Thoracic aorta (tissue), 2 donors: ENCODE results near the gene STRADB. TPM values are rescaled to one million over a fixed set of nuclear protein-coding genes. Genes with fewer than 3 reads are reported as not detected.
"Not testable (repeated sequence)": the region's sequence is repeated elsewhere in the genome, so short reads cannot be mapped to it uniquely, and the experiment has no call there.

Experiments
- ATAC-seq: fragments of 150-250 bp; one replicate; pipeline ENCODE4 v1.8.0; 2017; ENCODE audit warnings: low read depth; ENCODE audit not compliant: insufficient number of reproducible peaks, low FRiP score
- DNase-seq: peaks from one replicate; pipeline ENCODE4 v3.0.0-alpha.2; 2020; ENCODE audit warnings: low spot score
- H3K27ac ChIP-seq, 2 donors: fragments of 200-600 bp; sonication (generic); 1 replicate in 1 of 2; 2 replicates in 1 of 2; pipeline ENCODE4 v1.5.1; 2016; ENCODE audit warnings: mild to moderate bottlenecking in 2 of 2, moderate library complexity in 2 of 2
- H3K27me3 ChIP-seq: fragments of 200-600 bp; sonication (generic); replicated peaks from 2 replicates; pipeline ENCODE4 v1.6.0; 2016; ENCODE audit warnings: mild to moderate bottlenecking; ENCODE audit not compliant: insufficient read depth
- H3K36me3 ChIP-seq: fragments of 200-600 bp; sonication (generic); one replicate; pipeline ENCODE4 v1.5.1; 2016
- H3K4me1 ChIP-seq, 2 donors: fragments of 200-600 bp; sonication (generic); 1 replicate in 1 of 2; 2 replicates in 1 of 2; pipeline versions ENCODE4 v1.5.1 to v1.6.0; 2016; ENCODE audit warnings: low read depth in 2 of 2, mild to moderate bottlenecking in 1 of 2; ENCODE audit not compliant: control insufficient read depth in 1 of 2
- H3K4me3 ChIP-seq: fragments of 200-600 bp; sonication (generic); 2 replicates; pipeline ENCODE4 v1.5.1; 2016; ENCODE audit warnings: mild to moderate bottlenecking
- H3K9me3 ChIP-seq: fragments of 200-600 bp; sonication (generic); 2 replicates; pipeline ENCODE4 v1.5.1; 2016
- total RNA-seq, 2 donors: library from RNA; depleted of rRNA; stranded (reverse); fragments of >200 nt; gene quantifications; one replicate each; pipeline versions ENCODE4 v1.1.0 to v1.2.3, GENCODE V29; 2016
- TF ChIP-seq, protein P1 (sequence below): fragments of 200-600 bp; sonication (generic); IDR thresholded peaks from one replicate; pipeline ENCODE4 v1.5.1; 2019; ENCODE audit warnings: antibody characterized with exemption

The STRADB gene
- total RNA-seq, 2 donors from 2014 or later = 8.7 to 13.8 TPM

- peaks cover 0 to 12% of the 10 kb centered on the region in 2 donors for H3K4me1 ChIP-seq
- no peak for DNase-seq
- TF ChIP-seq, protein P1, sequence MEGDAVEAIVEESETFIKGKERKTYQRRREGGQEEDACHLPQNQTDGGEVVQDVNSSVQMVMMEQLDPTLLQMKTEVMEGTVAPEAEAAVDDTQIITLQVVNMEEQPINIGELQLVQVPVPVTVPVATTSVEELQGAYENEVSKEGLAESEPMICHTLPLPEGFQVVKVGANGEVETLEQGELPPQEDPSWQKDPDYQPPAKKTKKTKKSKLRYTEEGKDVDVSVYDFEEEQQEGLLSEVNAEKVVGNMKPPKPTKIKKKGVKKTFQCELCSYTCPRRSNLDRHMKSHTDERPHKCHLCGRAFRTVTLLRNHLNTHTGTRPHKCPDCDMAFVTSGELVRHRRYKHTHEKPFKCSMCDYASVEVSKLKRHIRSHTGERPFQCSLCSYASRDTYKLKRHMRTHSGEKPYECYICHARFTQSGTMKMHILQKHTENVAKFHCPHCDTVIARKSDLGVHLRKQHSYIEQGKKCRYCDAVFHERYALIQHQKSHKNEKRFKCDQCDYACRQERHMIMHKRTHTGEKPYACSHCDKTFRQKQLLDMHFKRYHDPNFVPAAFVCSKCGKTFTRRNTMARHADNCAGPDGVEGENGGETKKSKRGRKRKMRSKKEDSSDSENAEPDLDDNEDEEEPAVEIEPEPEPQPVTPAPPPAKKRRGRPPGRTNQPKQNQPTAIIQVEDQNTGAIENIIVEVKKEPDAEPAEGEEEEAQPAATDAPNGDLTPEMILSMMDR = no peak
- H3K9me3 ChIP-seq = no peaks in the 10 kb centered on the region
- H3K4me3 ChIP-seq = no peak overlapping the region
- H3K36me3 ChIP-seq = peaks cover 9% of the 10 kb centered on the region
- no peak overlapping the region for H3K27ac ChIP-seq
- no peaks in the 10 kb centered on the region for H3K27me3 ChIP-seq
- ATAC-seq = no peak
Observed at GRCh38 chr2:201470821-201471731, 19.5 kb downstream of the STRADB start.

- no peak overlapping the region for H3K4me3 ChIP-seq
- ATAC-seq = no peak
- no peaks in the 10 kb centered on the region for H3K27me3 ChIP-seq
- H3K36me3 ChIP-seq = peaks cover 12% of the 10 kb centered on the region
- TF ChIP-seq, protein P1 = no peak
- DNase-seq = no peak
- peaks cover 0 to 4% of the 10 kb centered on the region in 2 donors for H3K4me1 ChIP-seq
- no peaks in the 10 kb centered on the region for H3K9me3 ChIP-seq
- no peak overlapping the region for H3K27ac ChIP-seq
Observed at GRCh38 chr2:201471732-201472393, 20.3 kb downstream of the STRADB start.

DNA sequence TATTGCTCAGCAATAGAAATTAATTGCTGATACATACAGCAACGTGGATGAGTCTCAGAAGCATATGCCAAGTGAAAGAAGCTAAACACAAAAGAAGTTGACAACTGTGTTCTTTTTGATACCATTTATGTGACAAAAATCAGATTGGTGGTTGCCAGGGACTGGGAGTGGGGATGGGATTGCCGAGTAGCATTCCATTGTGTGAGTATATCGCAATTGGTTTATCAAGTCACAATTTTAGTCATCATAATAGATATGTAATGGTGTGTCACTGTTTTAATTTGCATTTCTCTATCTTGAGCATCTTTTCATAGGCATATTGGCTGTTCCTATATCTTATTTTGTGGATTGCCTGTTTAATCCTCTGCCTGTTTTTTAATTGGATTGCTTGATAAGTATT is 20.9 kb downstream of the STRADB start:
- H3K36me3 ChIP-seq = peaks cover 15% of the 10 kb centered on the region
- DNase-seq (no peak), ATAC-seq (no peak)

DNA sequence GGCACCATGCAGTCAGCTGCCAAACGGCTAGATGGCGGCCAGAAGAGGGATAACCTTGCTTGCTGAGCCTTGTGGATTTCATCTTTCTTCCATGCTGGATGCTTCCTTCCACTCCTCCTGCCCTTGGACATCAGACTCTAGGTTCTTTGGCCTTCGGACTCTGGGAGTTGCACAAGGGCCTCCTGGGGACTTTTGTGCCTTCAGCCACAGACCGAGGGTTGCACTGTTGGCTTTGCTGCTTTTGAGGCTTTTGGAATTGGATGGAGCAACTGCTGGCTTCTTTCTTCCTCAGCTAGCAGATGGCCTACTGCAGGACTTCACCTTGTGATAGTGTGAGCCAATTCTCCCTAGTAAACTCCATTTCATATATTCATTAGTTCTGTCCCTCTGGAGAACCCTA is 31.0 kb downstream of the STRADB start:
- TF ChIP-seq, protein P1 = no peak
- Histone ChIP-seq H3K27me3 (no peaks in the 10 kb centered on the region), H3K9me3 (no peaks in the 10 kb centered on the region), H3K4me1 (no peaks in the 10 kb centered on the region), H3K27ac (no peak overlapping the region), H3K36me3 (peaks cover 16% of the 10 kb centered on the region), H3K4me3 (no peak overlapping the region)
- DNase-seq (no peak), ATAC-seq (no peak)

More for the DNA sequence above, 20.9 kb downstream of the STRADB start:
- Histone ChIP-seq H3K27me3 (no peaks in the 10 kb centered on the region), H3K4me3 (no peak overlapping the region), H3K9me3 (no peaks in the 10 kb centered on the region), H3K4me1 (no peaks in the 10 kb centered on the region), H3K27ac (no peak overlapping the region)
- TF ChIP-seq, protein P1 = no peak

DNA sequence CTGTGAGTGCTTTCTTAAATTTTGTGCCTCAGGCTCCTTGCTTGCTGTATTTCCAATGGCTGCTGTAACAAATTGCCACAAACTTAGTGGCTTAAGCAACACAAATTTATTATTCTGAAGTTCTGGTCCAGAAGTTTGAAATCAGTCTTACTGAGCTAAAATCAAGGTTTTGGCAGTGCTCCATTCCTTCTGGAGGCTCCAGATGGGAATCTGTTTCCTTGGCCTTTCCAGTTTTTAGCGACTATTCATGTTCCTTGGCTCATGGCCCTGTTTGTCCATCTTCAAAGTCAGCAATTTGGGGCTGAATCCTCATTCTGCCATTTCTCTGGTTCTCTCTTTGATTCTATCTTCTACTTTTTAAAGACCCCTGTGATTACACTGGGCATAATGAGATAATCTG is 31.8 kb downstream of the STRADB start:
- DNase-seq = no peak
- no peak overlapping the region for H3K27ac ChIP-seq
- H3K4me1 ChIP-seq = no peaks in the 10 kb centered on the region
- H3K36me3 ChIP-seq = peaks cover 8% of the 10 kb centered on the region
- no peak for ATAC-seq
- H3K4me3 ChIP-seq = no peak overlapping the region
- H3K27me3 ChIP-seq = no peaks in the 10 kb centered on the region
- TF ChIP-seq, protein P1 = no peak
- no peaks in the 10 kb centered on the region for H3K9me3 ChIP-seq

DNA sequence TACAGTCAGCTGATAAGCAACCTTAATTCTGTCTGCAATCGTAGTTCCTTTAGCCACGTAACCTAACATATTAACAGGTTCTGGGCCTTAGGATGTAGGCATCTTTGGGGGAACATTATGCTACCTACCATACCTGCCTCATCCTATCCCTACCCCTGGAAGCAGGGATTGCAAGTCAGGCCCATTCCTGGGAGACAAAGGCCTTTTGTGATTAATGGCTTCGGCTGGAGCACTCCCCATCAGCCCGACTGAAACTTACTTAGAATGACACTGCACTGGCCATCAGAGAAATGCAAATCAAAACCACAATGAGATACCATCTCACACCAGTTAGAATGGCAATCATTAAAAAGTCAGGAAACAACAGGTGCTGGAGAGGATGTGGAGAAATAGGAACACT is 32.2 kb downstream of the STRADB start:
- not testable (repeated sequence) for H3K4me3 ChIP-seq, ATAC-seq, DNase-seq, H3K27me3 ChIP-seq, H3K36me3 ChIP-seq, H3K27ac ChIP-seq, H3K9me3 ChIP-seq, H3K4me1 ChIP-seq
